HepG2 (cell line): Measurements from ENCODE around the gene CPNE1. TPM values are rescaled to one million over a fixed set of nuclear protein-coding genes. Genes with fewer than 3 reads are reported as not detected.
A peak's percentile ranks its signal among the peaks of the same experiment; 100 is the strongest.

ENCODE experiments used
- FOSL1 ChIP-seq: sonication (generic); formaldehyde crosslinking; IDR thresholded peaks from 2 replicates; pipeline ENCODE4 v1.9.0; 2021; ENCODE audit warnings: missing genetic modification reagents, borderline replicate concordance
- HNRNPLL ChIP-seq: fragments of 200-400 bp; formaldehyde crosslinking; IDR thresholded peaks from 2 replicates; pipeline ENCODE4 v1.6.1; 2017; ENCODE audit warnings: mild to moderate bottlenecking, low read depth, low read length; ENCODE audit not compliant: poor library complexity, severe bottlenecking
- MTERF4 ChIP-seq: sonication (generic); formaldehyde crosslinking; IDR thresholded peaks from 2 replicates; pipeline ENCODE4 v1.8.0; 2023; ENCODE audit warnings: mild to moderate bottlenecking, missing genetic modification reagents
- MZF1 ChIP-seq: sonication (generic); formaldehyde crosslinking; IDR thresholded peaks from 2 replicates; pipeline ENCODE4 v1.8.1; 2023; ENCODE audit warnings: mild to moderate bottlenecking, missing genetic modification reagents, borderline replicate concordance
- NKX3-1 ChIP-seq: sonication (generic); formaldehyde crosslinking; IDR thresholded peaks from 2 replicates; pipeline ENCODE4 v1.5.0; 2020; ENCODE audit warnings: missing genetic modification reagents
- POGK ChIP-seq: sonication (generic); formaldehyde crosslinking; conservative IDR thresholded peaks from 2 replicates; pipeline ENCODE4 v1.8.0; 2022; ENCODE audit warnings: mild to moderate bottlenecking, moderate library complexity, missing genetic modification reagents
- PRMT3 ChIP-seq: sonication (generic); formaldehyde crosslinking; IDR thresholded peaks from 2 replicates; pipeline ENCODE4 v1.8.1; 2022; ENCODE audit warnings: low read depth, mild to moderate bottlenecking, moderate library complexity, missing genetic modification reagents, borderline replicate concordance
- RNF2 ChIP-seq: fragments of 450-650 bp; conservative IDR thresholded peaks from 2 replicates; pipeline ENCODE4 v1.6.1; 2016; ENCODE audit warnings: low read depth
- SOX5 ChIP-seq: IDR thresholded peaks from 2 replicates; pipeline ENCODE4 v1.6.1; 2016; ENCODE audit warnings: borderline replicate concordance
- TBX2 ChIP-seq: sonication (generic); formaldehyde crosslinking; IDR thresholded peaks from 2 replicates; pipeline ENCODE4 v1.5.0; 2020; ENCODE audit warnings: missing genetic modification reagents, mild to moderate bottlenecking, borderline replicate concordance
- THAP9 ChIP-seq: sonication (generic); formaldehyde crosslinking; IDR thresholded peaks from 2 replicates; pipeline ENCODE4; 2020; ENCODE audit warnings: missing genetic modification reagents, mild to moderate bottlenecking, borderline replicate concordance
- TRIM22 ChIP-seq: fragments of 450-650 bp; IDR thresholded peaks from 2 replicates; pipeline ENCODE4 v1.6.1; 2017
- ZFX ChIP-seq: sonication (generic); formaldehyde crosslinking; IDR thresholded peaks from 2 replicates; pipeline ENCODE4 v1.4.0; 2020; ENCODE audit warnings: mild to moderate bottlenecking, low read depth, missing genetic modification reagents, moderate library complexity
- ZNF256 ChIP-seq: sonication (generic); formaldehyde crosslinking; conservative IDR thresholded peaks from 2 replicates; pipeline ENCODE4 v1.4.0; 2020; ENCODE audit warnings: missing genetic modification reagents
- ZNF317 ChIP-seq: sonication (generic); formaldehyde crosslinking; IDR thresholded peaks from 2 replicates; pipeline ENCODE4 v1.5.0; 2020; ENCODE audit warnings: mild to moderate bottlenecking, missing genetic modification reagents
- ZNF441 ChIP-seq: sonication (generic); formaldehyde crosslinking; IDR thresholded peaks from 2 replicates; pipeline ENCODE4 v1.7.0; 2021; ENCODE audit warnings: missing genetic modification reagents, borderline replicate concordance
- ZNF777 ChIP-seq: sonication (generic); formaldehyde crosslinking; IDR thresholded peaks from 2 replicates; pipeline ENCODE4 v1.4.0; 2020; ENCODE audit warnings: missing genetic modification reagents
- ZNF782 ChIP-seq: sonication (generic); formaldehyde crosslinking; IDR thresholded peaks from 2 replicates; pipeline ENCODE4 v1.4.0; 2020; ENCODE audit warnings: missing genetic modification reagents, mild to moderate bottlenecking, borderline replicate concordance
- polyA plus RNA-seq, 8 experiments: library from polyadenylated mRNA; depleted of rRNA in 3 of 8; stranded (reverse) in 7 of 8; unstranded in 1 of 8; fragments of >200 nt; fragmentation: Illumina TruSeq in 4 of 8; extraction: Trizol in 4 of 8; gene quantifications; 2 replicates each; pipeline versions ENCODE4 v1.2.1 to v1.2.3, GENCODE V29; 2011 to 2016; ENCODE audit warnings: low read depth in 4 of 8, missing spikeins in 1 of 8, mixed read lengths in 1 of 8; ENCODE audit not compliant: insufficient read depth in 1 of 8
- total RNA-seq, 5 experiments: library from RNA; depleted of rRNA; stranded (reverse); fragments of >200 nt; fragmentation: Illumina TruSeq; extraction: Trizol; gene quantifications; 2 replicates each; pipeline ENCODE4 v1.2.3, GENCODE V29; 2016; ENCODE audit warnings: low read depth in 1 of 5
- TF ChIP-seq, protein P1 (sequence below): sonication (generic); formaldehyde crosslinking; IDR thresholded peaks from 2 replicates; pipeline ENCODE4 v1.4.0; 2020; ENCODE audit warnings: missing genetic modification reagents

CPNE1 gene
- total and polyA plus RNA-seq, 2 of the 13 experiments (the other 11 are each of a cell fraction or from before 2014, with no cell fraction given), result 408 to 431 TPM

DNA sequence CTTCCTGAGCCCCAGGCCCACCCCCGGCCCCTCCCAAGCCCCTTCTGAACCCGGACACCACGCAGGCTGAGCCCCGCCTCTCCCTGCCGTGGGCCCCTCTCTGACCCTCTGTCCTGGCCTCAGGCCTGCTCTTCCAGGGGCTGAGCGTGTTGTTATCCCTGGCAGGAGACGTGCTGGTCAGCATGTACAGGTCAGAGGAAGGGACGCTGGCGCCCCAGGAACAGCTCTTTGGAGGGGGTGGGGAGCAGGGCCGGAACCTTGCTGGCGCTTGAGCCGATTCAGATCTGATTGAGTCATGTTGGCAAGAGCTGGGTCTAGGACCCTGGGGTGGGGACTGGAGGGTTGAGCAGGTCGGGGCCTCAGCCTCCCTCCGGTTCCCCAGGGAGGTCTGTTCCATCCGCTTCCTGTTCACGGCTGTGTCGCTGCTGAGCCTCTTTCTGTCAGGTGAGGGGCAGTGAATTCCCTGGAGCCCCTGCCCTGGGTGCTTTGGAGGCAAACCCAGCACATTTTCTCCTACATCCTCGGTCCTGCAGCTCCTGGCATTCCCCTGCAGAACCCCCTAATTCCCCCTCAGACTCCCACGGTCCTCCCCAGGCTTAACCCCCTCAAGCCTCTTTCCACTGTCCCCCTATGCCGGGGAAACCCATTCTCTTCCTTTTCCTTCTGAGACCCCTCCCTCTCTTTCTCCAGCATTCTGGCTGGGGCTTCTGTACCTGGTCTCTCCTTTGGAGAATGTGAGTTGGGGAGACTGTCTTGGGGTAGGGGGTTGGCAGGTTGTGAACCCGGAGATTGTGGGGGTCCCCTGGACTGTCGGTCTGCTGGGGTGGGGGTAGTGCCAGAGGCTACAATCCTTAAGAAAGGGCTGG lies 47.1 kb downstream of the CPNE1 start (continued):
- TF ChIP-seq MZF1 (CRISPR knock-in tag) (0 out of 2 replicates have a peak, but pooled peaks have one; percentile 59), POGK (peak; percentile 87), FOSL1 (CRISPR knock-in tag) (no peak), ZNF782 (CRISPR knock-in tag) (peak; percentile 60; the same call in 1 of the 2 replicates), TBX2 (CRISPR knock-in tag) (peak; percentile 82), RNF2 (no peak), ZNF441 (no peak), MTERF4 (CRISPR knock-in tag) (0 out of 2 replicates have a peak, but pooled peaks have one; percentile 27), TRIM22 (no peak), ZNF777 (CRISPR knock-in tag) (peak; percentile 5; the same call in 1 of the 2 replicates), THAP9 (CRISPR knock-in tag) (peak; percentile 75; the same call in 1 of the 2 replicates), HNRNPLL (no peak), NKX3-1 (CRISPR knock-in tag) (no peak), SOX5 (CRISPR knock-in tag) (peak; percentile 70; the same call in 1 of the 2 replicates), ZNF317 (peak; percentile 29; the same call in 1 of the 2 replicates), ZFX (peak; percentile 97), PRMT3 (CRISPR knock-in tag) (0 out of 2 replicates have a peak, but pooled peaks have one; percentile 28), ZNF256 (CRISPR knock-in tag) (no peak)
- TF ChIP-seq, protein P1, sequence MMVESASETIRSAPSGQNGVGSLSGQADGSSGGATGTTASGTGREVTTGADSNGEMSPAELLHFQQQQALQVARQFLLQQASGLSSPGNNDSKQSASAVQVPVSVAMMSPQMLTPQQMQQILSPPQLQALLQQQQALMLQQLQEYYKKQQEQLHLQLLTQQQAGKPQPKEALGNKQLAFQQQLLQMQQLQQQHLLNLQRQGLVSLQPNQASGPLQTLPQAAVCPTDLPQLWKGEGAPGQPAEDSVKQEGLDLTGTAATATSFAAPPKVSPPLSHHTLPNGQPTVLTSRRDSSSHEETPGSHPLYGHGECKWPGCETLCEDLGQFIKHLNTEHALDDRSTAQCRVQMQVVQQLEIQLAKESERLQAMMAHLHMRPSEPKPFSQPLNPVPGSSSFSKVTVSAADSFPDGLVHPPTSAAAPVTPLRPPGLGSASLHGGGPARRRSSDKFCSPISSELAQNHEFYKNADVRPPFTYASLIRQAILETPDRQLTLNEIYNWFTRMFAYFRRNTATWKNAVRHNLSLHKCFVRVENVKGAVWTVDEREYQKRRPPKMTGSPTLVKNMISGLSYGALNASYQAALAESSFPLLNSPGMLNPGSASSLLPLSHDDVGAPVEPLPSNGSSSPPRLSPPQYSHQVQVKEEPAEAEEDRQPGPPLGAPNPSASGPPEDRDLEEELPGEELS (CRISPR knock-in tag), result peak; percentile 72
